HCT116 (cell line): Measurements from ENCODE around the gene KCNJ16.

ENCODE experiments used
- EZH2phosphoT487 ChIP-seq: fragments of 200-600 bp; IDR thresholded peaks from 2 replicates; pipeline ENCODE4 v1.6.1; 2018; ENCODE audit warnings: antibody characterized with exemption, borderline replicate concordance
- POLR2A ChIP-seq: IDR thresholded peaks from 2 replicates; pipeline ENCODE4 v1.7.0; 2011; ENCODE audit warnings: borderline replicate concordance; ENCODE audit not compliant: insufficient read depth, insufficient read length; ENCODE audit errors: extremely low read depth
- POLR2AphosphoS5 ChIP-seq: IDR thresholded peaks from 2 replicates; pipeline ENCODE4 v1.6.1; 2011; ENCODE audit warnings: mild to moderate bottlenecking, low read depth, low read length, moderate library complexity
- RAD21 ChIP-seq: IDR thresholded peaks from 2 replicates; pipeline ENCODE4 v1.6.1; 2012; ENCODE audit warnings: low read depth, mild to moderate bottlenecking
- SP1 ChIP-seq: IDR thresholded peaks from 2 replicates; pipeline ENCODE4 v1.6.1; 2012; ENCODE audit warnings: low read depth
- SRF ChIP-seq: IDR thresholded peaks from 2 replicates; pipeline ENCODE4 v1.6.1; 2012; ENCODE audit warnings: low read depth
- TF ChIP-seq, protein P1 (sequence below), 3 experiments: fragments of 200-600 bp in 1 of 3; sonication (generic) in 1 of 3; IDR thresholded peaks in 2 of 3; conservative IDR thresholded peaks in 1 of 3; 2 replicates each; pipeline ENCODE4 v1.5.1; 2012 to 2017; ENCODE audit warnings: low read depth in 2 of 3, low read length in 2 of 3, antibody characterized with exemption in 1 of 3, borderline replicate concordance in 1 of 3, control low read depth in 1 of 3, mild to moderate bottlenecking in 1 of 3, mixed read lengths in 1 of 3, mixed run types in 1 of 3, moderate library complexity in 1 of 3; ENCODE audit not compliant: insufficient read depth in 1 of 3
- TF ChIP-seq, protein P2 (sequence below): IDR thresholded peaks from 2 replicates; pipeline ENCODE4 v1.6.1; 2012; ENCODE audit warnings: low read depth
- TF ChIP-seq, protein P3 (sequence below): IDR thresholded peaks from 2 replicates; pipeline ENCODE4 v1.6.1; 2012

DNA sequence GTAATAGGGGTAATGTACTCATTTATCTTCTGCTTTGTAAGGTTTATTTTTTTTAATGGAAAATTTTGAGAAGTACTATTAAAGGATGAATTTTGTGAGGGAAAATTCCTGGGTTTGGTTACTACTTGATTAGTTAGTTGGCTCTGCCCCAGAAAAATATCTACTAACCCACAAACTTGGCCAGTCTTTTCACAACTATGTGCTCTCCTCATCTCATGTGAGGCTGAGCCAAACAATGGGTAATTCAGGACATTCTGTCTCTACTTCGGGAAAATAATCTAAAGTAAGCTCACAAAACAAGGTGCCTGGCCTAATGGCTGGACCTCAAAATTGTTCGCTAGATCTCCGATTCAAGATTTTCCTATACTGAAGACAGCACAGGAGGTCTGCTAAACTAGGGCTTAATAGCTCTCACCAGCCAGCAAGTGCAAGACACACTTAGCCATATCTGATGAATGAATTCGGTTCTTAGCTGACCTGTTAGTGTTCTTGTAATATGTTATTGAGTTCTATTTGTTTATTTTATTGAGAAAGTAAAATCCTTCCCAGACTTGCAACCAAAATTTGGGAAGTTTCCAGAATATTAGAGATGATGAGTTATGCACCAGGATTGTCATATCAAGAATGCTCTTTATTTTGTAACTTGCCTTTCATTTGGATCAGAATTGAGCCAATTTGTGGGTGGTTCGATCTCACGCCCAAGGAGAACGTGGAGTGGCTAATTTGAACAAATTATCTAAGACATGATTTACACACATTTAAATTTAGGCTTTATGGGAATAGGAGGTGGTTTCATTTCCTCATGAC is 5.7 kb downstream of the KCNJ16 start:
- TF ChIP-seq, protein P1, sequence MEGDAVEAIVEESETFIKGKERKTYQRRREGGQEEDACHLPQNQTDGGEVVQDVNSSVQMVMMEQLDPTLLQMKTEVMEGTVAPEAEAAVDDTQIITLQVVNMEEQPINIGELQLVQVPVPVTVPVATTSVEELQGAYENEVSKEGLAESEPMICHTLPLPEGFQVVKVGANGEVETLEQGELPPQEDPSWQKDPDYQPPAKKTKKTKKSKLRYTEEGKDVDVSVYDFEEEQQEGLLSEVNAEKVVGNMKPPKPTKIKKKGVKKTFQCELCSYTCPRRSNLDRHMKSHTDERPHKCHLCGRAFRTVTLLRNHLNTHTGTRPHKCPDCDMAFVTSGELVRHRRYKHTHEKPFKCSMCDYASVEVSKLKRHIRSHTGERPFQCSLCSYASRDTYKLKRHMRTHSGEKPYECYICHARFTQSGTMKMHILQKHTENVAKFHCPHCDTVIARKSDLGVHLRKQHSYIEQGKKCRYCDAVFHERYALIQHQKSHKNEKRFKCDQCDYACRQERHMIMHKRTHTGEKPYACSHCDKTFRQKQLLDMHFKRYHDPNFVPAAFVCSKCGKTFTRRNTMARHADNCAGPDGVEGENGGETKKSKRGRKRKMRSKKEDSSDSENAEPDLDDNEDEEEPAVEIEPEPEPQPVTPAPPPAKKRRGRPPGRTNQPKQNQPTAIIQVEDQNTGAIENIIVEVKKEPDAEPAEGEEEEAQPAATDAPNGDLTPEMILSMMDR (IDR thresholded peaks at IDR 0.05 in 2 of 3, conservative IDR thresholded peaks at IDR 0.05 in 1 of 3; ENCODE audit: borderline replicate concordance in 1 of 3, insufficient read depth in 1 of 3, low read depth in 2 of 3, low read length in 2 of 3), result no peak
- no peak for TF ChIP-seq POLR2A
- TF ChIP-seq SP1, result no peak
- TF ChIP-seq, protein P2, sequence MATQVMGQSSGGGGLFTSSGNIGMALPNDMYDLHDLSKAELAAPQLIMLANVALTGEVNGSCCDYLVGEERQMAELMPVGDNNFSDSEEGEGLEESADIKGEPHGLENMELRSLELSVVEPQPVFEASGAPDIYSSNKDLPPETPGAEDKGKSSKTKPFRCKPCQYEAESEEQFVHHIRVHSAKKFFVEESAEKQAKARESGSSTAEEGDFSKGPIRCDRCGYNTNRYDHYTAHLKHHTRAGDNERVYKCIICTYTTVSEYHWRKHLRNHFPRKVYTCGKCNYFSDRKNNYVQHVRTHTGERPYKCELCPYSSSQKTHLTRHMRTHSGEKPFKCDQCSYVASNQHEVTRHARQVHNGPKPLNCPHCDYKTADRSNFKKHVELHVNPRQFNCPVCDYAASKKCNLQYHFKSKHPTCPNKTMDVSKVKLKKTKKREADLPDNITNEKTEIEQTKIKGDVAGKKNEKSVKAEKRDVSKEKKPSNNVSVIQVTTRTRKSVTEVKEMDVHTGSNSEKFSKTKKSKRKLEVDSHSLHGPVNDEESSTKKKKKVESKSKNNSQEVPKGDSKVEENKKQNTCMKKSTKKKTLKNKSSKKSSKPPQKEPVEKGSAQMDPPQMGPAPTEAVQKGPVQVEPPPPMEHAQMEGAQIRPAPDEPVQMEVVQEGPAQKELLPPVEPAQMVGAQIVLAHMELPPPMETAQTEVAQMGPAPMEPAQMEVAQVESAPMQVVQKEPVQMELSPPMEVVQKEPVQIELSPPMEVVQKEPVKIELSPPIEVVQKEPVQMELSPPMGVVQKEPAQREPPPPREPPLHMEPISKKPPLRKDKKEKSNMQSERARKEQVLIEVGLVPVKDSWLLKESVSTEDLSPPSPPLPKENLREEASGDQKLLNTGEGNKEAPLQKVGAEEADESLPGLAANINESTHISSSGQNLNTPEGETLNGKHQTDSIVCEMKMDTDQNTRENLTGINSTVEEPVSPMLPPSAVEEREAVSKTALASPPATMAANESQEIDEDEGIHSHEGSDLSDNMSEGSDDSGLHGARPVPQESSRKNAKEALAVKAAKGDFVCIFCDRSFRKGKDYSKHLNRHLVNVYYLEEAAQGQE, result no peak
- TF ChIP-seq EZH2phosphoT487, result no peak
- no peak for TF ChIP-seq RAD21
- TF ChIP-seq, protein P3, sequence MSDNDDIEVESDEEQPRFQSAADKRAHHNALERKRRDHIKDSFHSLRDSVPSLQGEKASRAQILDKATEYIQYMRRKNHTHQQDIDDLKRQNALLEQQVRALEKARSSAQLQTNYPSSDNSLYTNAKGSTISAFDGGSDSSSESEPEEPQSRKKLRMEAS, result no peak
- TF ChIP-seq SRF, result no peak
- no peak for TF ChIP-seq POLR2AphosphoS5
